ENCODE measurements around the gene KRTAP3-2.

The KRTAP3-2 gene

GRCh38 chr17:40963838-40964237 lies 35.9 kb downstream of the KRTAP3-2 start:
- no peak for DNase-seq (ENCODE audit: low read depth)

GRCh38 chr17:40962059-40962561 lies 37.6 kb downstream of the KRTAP3-2 start:
- DNase-seq (ENCODE audit: low read depth): no peak

- no peak for DNase-seq (ENCODE audit: low read depth)
These were observed 38.1 kb downstream of the KRTAP3-2 start for GRCh38 chr17:40961591-40961990.

DNA sequence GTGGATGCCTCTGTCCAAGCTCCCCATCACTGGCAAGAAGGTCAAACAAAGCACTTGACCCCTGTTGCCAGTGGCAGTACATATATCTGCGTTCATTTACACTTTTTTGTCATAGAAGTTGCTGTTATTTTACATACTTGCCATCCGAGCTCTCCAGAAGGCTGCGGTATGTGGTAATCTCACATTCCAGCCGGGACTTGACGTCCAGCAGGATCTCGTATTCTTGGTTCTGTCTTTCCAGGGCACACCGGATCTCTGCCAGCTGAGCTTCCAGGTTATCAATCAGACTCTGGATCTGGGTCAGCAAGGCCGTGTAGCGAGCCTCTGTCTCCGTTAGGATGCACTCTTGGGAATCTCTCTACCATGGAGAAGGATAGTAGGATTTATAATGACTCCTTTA lies 39.6 kb downstream of the KRTAP3-2 start:
- DNase-seq (ENCODE audit: low read depth): no peak

DNA sequence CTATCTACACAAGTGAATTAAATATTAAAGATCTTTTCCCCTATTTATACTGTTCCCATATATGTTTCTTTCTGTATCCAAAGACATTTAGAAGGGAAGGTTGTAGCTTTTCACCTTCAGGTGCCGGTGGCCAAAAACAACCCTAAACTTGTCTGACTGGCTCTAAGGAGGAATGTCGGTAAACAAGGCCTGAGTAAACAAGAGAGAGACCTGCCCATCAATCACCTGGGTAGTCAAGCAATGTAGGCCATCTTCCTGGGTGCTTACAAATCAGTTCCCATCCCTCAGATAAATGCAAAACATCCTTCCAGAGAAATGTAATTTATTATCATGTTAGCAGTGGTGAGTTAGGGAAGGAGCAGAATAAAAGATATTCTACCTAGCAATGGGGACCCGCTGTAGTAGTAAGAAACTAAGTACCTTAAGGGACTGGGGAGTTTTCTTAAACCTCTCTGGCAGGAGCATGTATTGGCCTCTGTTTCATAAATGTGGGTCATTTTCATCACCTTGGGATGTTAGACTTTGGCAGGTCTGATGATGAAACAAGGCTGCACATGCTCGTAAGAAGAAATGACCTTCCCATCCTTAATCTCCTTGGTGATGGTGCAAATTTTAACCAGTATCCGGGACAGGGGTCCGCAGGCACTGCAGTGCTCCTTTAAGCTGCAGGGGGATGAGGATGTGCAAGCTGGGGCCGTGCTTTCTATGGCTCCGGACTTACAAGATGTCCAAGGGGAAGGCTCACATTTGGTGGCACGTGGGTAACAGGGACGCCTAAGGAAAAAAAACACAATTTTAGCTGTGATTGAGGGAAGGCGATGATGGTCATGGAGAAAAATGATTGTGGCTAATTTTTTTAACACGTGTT lies 41.4 kb downstream of the KRTAP3-2 start:
- no peak for DNase-seq (ENCODE audit: low read depth)

DNA sequence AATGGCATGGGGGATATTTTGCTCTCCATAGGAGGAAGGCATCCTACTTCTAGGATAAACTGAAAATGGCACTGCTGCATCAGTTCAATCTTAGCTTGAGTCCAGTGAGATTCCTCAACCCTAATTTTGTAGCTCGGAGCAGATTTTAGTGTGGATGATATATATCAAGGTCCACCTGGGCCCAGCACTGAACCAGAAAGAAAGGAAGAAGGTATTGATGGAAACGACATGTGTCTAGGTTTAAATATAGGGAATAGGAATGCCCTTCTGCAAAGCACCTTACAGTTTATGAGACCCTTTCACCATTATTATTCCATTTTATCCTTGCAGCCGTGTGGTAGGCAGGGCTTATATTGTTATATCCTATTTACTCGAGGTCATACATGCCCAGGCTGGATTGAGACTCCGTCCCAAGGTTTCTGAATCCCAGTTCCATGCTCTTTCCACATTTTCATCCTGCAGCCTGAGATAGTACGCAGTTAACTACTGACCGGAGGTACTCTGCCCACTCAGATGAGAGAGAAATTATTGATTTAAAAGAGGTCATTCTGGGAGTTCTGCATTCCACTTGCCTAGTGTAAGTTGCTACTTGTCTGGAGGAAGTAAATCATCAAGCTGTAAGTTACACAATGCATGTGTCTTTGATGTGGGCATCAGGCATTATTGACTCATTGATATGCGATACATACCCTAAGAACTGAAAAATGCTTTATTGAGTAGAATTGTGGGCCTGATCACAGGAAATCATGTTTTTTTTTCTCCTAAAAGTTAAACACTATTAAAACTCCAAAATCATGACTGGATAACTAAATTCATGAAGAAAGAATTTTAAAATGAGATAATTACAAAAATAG lies 43.1 kb downstream of the KRTAP3-2 start:
- DNase-seq (ENCODE audit: low read depth): no peak

DNA sequence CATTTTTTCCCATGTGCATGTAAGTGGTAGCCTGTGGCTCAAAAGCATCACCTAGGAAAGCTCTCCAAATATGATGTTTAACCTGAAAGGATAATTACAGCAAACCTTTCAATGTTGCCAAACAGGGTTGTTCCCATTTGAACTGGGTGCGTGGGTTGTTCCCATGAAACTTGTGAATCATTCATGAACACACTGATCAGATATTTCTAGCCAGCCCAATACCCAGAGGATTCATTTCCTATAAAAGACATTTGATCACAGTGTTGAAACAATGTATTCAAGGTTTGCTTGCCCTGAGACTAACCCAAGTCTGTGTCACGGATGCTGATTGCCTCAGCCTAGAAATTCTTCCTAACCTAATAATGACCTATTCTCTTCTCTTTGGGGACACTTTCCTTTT lies 45.8 kb downstream of the KRTAP3-2 start:
- no peak for DNase-seq (ENCODE audit: low read depth)

- no peak for DNase-seq (ENCODE audit: low read depth)
These were observed 47.0 kb downstream of the KRTAP3-2 start for GRCh38 chr17:40952661-40953060.

DNA sequence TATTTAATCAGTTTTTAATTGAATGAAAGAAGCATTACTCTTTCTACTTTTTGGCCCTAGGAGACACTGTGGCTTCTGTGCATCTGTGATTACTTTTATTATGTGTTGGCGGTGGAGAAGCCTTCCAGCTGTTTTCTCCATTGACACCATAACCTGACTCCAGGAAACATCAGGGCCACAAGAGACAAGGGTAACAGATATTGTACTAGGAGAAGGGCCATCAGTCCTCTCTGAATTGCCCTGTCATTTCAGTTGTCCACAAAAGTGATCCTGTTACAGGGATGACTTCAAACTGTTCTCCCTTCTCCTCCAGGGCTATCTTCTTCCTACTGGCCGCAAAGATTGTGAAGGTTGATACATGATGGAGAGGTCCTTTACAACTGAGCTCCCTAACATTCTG lies 47.6 kb downstream of the KRTAP3-2 start:
- no peak for DNase-seq (ENCODE audit: low read depth)

DNA sequence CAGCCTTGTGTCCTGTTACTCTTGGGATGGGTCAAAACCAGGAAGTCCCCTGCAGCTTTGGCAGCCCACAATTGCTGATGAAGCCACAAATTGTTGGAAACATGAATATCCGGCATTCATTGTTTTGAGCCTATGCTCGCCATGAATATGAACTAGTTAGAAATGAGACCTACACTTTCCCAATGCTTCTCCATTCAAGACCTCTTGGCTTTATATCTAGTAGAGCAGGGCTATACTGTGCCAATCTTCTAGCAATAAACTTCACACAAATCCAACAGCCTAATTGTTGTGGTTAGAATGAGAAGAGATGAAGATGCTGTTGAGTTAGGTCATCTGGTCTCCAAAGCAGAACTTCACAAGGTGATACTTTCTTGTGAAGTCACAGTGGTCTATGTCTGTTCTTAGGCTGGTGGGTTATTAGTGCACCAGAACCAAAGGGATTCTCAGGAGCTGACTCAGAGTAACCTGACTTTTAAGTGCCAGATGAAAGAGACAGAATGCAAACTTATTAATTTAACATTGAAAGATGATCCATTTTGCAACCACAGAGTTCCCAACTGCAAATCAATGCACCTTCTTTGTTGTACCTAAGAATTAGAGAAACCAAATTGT lies 48.6 kb downstream of the KRTAP3-2 start:
- DNase-seq (ENCODE audit: low read depth): no peak

GRCh38 chr17:40950176-40950575 lies 49.5 kb downstream of the KRTAP3-2 start:
- DNase-seq (ENCODE audit: low read depth): no peak

DNA sequence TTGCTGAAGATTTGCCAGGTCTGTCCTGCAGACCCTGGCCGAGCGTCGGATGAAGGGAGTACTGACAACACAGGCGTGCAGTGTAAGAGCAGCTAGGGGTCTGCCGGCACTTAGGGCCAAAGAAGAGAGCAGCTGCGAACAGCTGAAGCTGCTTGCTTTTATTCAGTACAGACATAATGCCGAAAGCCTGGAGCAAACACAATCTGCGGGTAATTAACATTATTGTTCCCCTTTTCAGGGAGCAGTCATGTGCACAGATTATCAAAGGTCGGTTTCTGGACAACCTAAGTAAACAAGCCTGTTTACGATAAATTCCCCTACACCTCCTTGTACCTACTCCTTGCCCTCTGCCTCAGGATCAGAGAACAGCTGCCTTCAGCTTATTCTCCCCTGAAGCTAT lies 50.3 kb downstream of the KRTAP3-2 start:
- DNase-seq (ENCODE audit: low read depth): no peak

Measured in activated T-helper 1 cell treated with Interleukin-2 at 50 U/mL for 16 hours (primary cell).